Measurements from ENCODE around the gene TNIK.

Gene TNIK

GRCh38 chr3:171055336-171056178, 404.6 kb downstream of the TNIK start:
- Histone ChIP-seq H3K79me2 (ENCODE audit: insufficient read depth, low read length) (no peaks in the 10 kb centered on the region), H3K9me3 (ENCODE audit: low read length) (no peaks in the 10 kb centered on the region), H3K9ac (ENCODE audit: low read length) (no peak overlapping the region), H3K4me3 (ENCODE audit: low read depth, low read length, poor library complexity, severe bottlenecking) (no peak overlapping the region), H3F3A (ENCODE audit: insufficient read depth, low read length) (no peaks in the 10 kb centered on the region), H3K27ac (ENCODE audit: low read depth, low read length, poor library complexity, severe bottlenecking) (no peak overlapping the region), H2AFZ (ENCODE audit: low read length) (no peak overlapping the region), H3K9me2 (ENCODE audit: low read depth, low read length) (no peaks in the 10 kb centered on the region), H3K36me3 (ENCODE audit: insufficient read depth, low read length) (no peaks in the 10 kb centered on the region), H4K20me1 (ENCODE audit: insufficient read depth, low read length) (no peaks in the 10 kb centered on the region), H3K4me2 (ENCODE audit: low read length) (no peak overlapping the region), H3K27me3 (ENCODE audit: insufficient read depth, low read length) (no peaks in the 10 kb centered on the region), H3K4me1 (ENCODE audit: insufficient read depth, low read length, severe bottlenecking) (no peaks in the 10 kb centered on the region)
- TF ChIP-seq EZH2 (IDR thresholded peaks at IDR 0.05; ENCODE audit: borderline replicate concordance, low read length): no peak
- TF ChIP-seq, protein P1, sequence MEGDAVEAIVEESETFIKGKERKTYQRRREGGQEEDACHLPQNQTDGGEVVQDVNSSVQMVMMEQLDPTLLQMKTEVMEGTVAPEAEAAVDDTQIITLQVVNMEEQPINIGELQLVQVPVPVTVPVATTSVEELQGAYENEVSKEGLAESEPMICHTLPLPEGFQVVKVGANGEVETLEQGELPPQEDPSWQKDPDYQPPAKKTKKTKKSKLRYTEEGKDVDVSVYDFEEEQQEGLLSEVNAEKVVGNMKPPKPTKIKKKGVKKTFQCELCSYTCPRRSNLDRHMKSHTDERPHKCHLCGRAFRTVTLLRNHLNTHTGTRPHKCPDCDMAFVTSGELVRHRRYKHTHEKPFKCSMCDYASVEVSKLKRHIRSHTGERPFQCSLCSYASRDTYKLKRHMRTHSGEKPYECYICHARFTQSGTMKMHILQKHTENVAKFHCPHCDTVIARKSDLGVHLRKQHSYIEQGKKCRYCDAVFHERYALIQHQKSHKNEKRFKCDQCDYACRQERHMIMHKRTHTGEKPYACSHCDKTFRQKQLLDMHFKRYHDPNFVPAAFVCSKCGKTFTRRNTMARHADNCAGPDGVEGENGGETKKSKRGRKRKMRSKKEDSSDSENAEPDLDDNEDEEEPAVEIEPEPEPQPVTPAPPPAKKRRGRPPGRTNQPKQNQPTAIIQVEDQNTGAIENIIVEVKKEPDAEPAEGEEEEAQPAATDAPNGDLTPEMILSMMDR (IDR thresholded peaks at IDR 0.05; ENCODE audit: low read length): no peak

GRCh38 chr3:171054921-171055320, 405.3 kb downstream of the TNIK start:
- no peak overlapping the region for H2AFZ ChIP-seq (ENCODE audit: low read length)
- TF ChIP-seq, protein P1 (IDR thresholded peaks at IDR 0.05; ENCODE audit: low read length): no peak
- TF ChIP-seq EZH2 (IDR thresholded peaks at IDR 0.05; ENCODE audit: borderline replicate concordance, low read length): no peak
- no peak overlapping the region for H3K4me3 ChIP-seq (ENCODE audit: low read depth, low read length, poor library complexity, severe bottlenecking)
- H3K79me2 ChIP-seq (ENCODE audit: insufficient read depth, low read length): no peaks in the 10 kb centered on the region
- no peak overlapping the region for H3K4me2 ChIP-seq (ENCODE audit: low read length)
- no peaks in the 10 kb centered on the region for H3F3A ChIP-seq (ENCODE audit: insufficient read depth, low read length)
- no peaks in the 10 kb centered on the region for H3K4me1 ChIP-seq (ENCODE audit: insufficient read depth, low read length, severe bottlenecking)
- no peak overlapping the region for H3K27ac ChIP-seq (ENCODE audit: low read depth, low read length, poor library complexity, severe bottlenecking)
- no peak overlapping the region for H3K9ac ChIP-seq (ENCODE audit: low read length)
- H4K20me1 ChIP-seq (ENCODE audit: insufficient read depth, low read length): no peaks in the 10 kb centered on the region
- H3K9me2 ChIP-seq (ENCODE audit: low read depth, low read length): no peaks in the 10 kb centered on the region
- H3K36me3 ChIP-seq (ENCODE audit: insufficient read depth, low read length): no peaks in the 10 kb centered on the region
- H3K9me3 ChIP-seq (ENCODE audit: low read length): no peaks in the 10 kb centered on the region
- no peaks in the 10 kb centered on the region for H3K27me3 ChIP-seq (ENCODE audit: insufficient read depth, low read length)

- H2AFZ ChIP-seq (ENCODE audit: low read length): no peak overlapping the region
- TF ChIP-seq, protein P1 (IDR thresholded peaks at IDR 0.05; ENCODE audit: low read length): no peak
- no peak for TF ChIP-seq EZH2 (IDR thresholded peaks at IDR 0.05; ENCODE audit: borderline replicate concordance, low read length)
- H3K27me3 ChIP-seq (ENCODE audit: insufficient read depth, low read length): no peaks in the 10 kb centered on the region
- no peaks in the 10 kb centered on the region for H3F3A ChIP-seq (ENCODE audit: insufficient read depth, low read length)
- no peaks in the 10 kb centered on the region for H3K79me2 ChIP-seq (ENCODE audit: insufficient read depth, low read length)
- H3K4me1 ChIP-seq (ENCODE audit: insufficient read depth, low read length, severe bottlenecking): no peaks in the 10 kb centered on the region
- H3K36me3 ChIP-seq (ENCODE audit: insufficient read depth, low read length): no peaks in the 10 kb centered on the region
- no peaks in the 10 kb centered on the region for H4K20me1 ChIP-seq (ENCODE audit: insufficient read depth, low read length)
- no peaks in the 10 kb centered on the region for H3K9me2 ChIP-seq (ENCODE audit: low read depth, low read length)
- no peak overlapping the region for H3K27ac ChIP-seq (ENCODE audit: low read depth, low read length, poor library complexity, severe bottlenecking)
- H3K9ac ChIP-seq (ENCODE audit: low read length): no peak overlapping the region
- H3K4me2 ChIP-seq (ENCODE audit: low read length): no peak overlapping the region
- H3K9me3 ChIP-seq (ENCODE audit: low read length): no peaks in the 10 kb centered on the region
- no peak overlapping the region for H3K4me3 ChIP-seq (ENCODE audit: low read depth, low read length, poor library complexity, severe bottlenecking)
Measured at GRCh38 chr3:171054231-171054630, 406.0 kb downstream of the TNIK start.

All from OCI-LY1 (cell line).